Measurements from ENCODE around the gene MYZAP. TPM values are rescaled to one million over a fixed set of nuclear protein-coding genes. Genes with fewer than 3 reads are reported as not detected.

Gene MYZAP
- total RNA-seq, 1 experiment from 2014 or later, result 6.5 TPM

- no peak for DNase-seq (ENCODE audit: low spot score)
Observed at GRCh38 chr15:57696146-57696545, 104.4 kb downstream of the MYZAP start.

GRCh38 chr15:57697588-57697987 lies 105.9 kb downstream of the MYZAP start:
- DNase-seq (ENCODE audit: low spot score), result no peak

DNA sequence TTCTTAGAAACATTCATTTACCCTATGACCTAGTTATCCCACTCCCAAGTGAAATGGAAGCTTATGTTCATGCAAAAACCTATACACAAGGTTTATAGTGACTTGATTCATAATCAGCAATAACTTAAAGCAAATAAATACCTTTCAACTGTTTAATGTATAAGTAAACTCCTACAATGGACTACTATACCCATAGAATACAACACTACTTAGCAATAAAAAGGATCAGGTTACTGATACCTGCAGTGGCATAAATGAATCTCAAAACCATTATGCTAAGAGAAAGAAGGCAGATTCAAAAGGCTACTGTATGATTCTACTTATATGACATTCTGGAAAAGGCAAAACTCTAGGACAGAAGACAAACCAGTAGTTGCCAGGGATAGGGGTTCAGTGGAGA lies 106.5 kb downstream of the MYZAP start:
- no peak for DNase-seq (ENCODE audit: low spot score)

DNA sequence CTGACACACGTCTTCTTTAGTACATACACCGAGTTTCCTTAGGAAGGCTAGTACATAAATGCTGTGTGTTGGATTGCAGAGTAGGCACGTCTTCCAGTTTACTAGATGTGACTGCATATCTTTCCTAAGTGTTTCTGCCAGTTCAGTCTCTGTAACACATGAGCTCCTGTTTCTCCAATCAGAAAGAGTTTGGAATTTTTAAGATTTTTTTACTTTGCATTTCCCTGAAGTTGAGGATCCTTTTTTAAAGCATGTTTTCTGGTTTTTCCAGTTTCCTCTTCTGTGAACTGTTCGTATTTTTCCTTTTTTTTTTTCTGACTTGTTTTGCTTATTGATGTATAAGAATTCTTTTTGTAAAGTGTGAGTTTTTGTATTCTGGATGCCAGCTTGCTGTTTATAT lies 107.3 kb downstream of the MYZAP start:
- DNase-seq (ENCODE audit: low spot score), result no peak

GRCh38 chr15:57703387-57703786 lies 111.7 kb downstream of the MYZAP start:
- DNase-seq (ENCODE audit: low spot score), result peak; percentile 38

DNA sequence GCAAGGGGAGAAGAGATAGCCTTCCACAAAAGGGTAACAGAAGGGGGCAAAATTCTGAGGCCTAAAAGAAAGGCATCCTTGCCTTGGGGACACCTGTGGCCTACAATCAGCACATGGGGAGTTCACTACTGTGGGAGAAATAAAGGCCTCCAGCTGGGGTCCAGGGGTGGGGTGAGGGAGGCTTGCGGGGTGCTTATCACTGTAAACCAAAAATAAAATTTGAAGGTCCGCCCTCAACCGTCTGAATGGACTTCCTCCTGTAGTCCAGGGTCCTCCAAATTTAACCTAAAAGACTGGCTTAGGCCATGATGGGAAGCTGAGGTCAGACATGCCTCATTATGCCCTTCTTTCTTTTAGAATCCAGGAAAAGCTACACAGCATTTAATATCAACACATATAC lies 112.7 kb downstream of the MYZAP start:
- no peak for DNase-seq (ENCODE audit: low spot score)

DNA sequence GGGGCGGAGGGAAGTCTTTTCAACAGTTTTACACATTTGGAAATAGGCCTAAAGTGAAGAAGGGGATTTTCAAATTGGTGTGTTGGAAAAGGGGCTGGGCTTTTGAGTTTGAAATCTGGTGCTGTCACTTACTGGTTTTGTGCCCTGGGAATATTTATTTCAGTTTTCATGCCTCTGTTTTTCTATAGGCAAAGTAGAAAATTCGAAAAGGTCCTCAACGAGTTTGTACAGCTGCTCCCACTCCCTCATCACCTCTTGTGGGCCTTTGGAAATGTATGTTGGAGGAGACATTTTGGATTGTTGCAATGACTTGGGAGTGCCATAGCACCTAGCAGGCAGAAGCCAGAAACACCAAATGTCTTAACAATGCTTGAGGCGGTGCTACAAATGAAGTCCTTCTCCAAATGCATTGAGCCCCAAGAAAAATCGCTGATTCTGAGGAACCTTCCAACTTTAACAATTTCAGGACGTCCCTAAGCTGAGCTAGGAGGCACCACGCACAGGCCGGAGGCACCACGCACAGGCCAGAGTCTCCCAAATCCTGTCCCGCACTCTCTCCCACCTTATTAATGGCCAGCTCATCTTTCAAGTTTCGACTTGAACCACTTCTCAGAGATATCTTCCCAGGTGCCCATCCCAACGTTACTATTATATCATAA lies 114.2 kb downstream of the MYZAP start:
- no peak for DNase-seq (ENCODE audit: low spot score)

DNA sequence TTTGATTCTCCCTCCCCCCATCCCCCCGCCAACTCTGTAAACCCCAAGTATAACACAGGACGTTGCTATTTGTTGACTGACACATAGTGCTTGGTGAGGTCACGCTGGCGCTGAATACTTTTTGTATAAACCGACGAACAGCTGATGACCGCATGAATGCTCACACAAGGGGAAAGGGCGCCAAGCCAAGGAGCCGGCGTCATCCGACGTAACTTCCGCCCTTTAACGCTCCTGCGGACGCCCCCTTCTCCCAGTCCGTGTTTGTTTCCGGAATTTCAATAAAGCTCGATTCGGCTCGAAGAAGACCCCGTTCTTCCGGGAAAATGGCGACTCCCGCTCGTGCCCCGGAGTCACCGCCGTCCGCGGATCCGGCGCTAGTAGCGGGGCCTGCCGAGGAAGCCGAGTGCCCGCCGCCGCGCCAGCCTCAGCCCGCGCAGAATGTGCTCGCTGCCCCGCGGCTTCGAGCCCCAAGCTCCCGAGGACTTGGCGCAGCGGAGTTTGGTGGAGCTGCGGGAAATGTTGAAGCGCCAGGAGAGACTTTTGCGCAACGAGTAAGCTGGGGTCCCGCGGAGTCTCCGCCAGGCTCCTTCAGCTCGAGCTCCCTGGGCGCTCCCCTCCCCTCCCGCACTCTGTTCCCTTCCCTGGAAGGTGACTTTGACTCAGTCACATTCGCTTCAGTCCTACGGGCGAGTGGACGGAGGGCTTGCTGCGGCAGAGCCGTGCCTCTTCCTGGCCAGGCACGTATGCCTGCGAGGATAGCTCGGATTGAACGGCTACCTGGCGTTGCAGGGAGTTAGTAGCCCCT lies 114.9 kb downstream of the MYZAP start, which contains the start of gene POLR2M:
POLR2M (plus strand) TSS at position 310 of the 805 bp plus-strand sequence; CDS start at position 439, 129 bp downstream.
- peak; percentile 99 for DNase-seq (ENCODE audit: low spot score)

DNA sequence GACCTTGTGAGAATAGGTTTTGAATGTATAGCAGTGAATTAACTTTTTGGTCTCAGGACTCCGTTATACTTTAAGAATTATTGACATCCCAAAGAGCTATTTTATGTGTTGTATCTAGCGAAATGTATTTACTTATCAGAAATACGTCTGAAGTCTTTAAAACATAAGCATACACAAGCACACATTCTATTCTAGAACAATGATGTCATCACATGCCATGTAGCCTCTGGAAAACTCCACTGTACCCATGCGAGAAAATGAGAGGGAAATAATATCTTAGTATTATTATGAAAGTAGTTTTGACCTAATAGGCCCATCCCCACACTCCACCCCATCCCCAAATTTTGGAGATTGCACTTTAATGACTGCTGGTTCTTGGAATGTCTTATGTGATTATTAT lies 116.3 kb downstream of the MYZAP start:
- DNase-seq (ENCODE audit: low spot score), result no peak

- DNase-seq (ENCODE audit: low spot score), result no peak
Observed at GRCh38 chr15:57718309-57718708, 126.6 kb downstream of the MYZAP start.

GRCh38 chr15:57720867-57721266 lies 129.2 kb downstream of the MYZAP start:
- no peak for DNase-seq (ENCODE audit: low spot score)

DNA sequence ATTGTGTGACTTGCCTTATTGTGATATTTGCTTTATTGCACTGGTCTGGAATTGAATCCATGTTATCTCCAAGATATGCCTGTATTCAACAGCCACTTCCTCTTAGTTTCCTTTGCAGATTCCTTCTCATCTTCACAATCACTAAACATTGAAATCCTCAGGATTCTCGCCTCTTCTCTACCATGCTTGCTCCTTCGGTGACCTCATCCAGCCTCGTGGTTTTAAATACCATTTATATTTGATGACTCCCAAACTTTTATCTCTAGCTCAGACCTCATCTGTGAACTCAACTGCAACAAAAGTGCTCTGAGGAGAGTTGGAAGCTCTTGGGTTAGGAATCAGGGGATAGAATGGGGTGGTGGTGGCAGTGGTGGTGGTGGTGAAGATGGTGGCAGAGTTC lies 134.7 kb downstream of the MYZAP start:
- DNase-seq (ENCODE audit: low spot score), result no peak

- DNase-seq (ENCODE audit: low spot score), result no peak
Observed at GRCh38 chr15:57727031-57727430, 135.3 kb downstream of the MYZAP start.

DNA sequence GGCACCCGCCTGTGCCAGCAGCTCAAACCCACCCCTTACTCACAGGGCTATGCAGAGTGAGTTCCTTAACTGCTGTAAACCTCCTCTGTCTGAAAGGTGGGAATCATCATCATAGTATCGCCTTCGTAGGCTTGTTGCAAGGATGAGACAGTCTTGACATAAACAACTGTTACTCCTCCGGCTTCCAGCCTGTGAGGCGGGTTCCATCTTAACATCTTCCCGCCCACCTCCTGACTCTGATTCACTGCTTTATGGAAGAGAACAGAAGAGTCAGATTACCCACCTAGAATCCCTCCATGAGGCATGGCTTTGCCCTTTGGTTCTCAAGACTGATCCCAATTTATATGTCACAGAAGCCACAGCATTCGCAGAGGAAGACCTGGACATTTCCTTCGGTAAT lies 136.7 kb downstream of the MYZAP start:
- DNase-seq (ENCODE audit: low spot score), result no peak

- no peak for DNase-seq (ENCODE audit: low spot score)
Observed at GRCh38 chr15:57730876-57731275, 139.2 kb downstream of the MYZAP start.

DNA sequence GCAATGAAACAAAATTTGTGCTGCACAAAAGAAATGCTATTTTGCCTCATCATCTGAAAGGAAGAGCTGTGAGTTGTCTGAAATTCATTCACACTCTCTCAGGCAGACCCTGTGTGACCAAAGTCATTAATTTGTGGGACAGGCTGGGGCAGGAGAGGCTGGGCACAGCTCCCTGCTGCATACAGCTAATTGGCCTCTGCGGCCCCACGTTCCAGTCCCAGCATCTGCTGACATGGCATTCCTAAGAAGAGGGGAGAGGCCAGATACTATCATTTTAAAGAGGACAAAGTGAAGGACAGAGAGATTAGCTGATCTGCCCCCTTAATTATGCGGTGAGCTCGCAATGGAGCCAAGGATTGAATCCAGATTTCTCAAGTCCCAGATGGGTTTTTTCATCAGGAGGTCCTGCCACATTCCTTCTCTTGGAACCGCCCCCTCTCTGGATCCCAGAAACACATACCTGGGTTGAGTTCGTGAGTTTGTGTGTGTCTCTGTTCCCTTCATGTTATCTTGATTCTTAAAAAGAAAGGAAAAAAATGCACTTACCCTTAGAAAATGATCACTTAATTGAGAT lies 139.9 kb downstream of the MYZAP start:
- no peak for DNase-seq (ENCODE audit: low spot score)

- DNase-seq (ENCODE audit: low spot score), result peak; percentile 92
Observed at GRCh38 chr15:57732526-57733331, 141.0 kb downstream of the MYZAP start.

DNA sequence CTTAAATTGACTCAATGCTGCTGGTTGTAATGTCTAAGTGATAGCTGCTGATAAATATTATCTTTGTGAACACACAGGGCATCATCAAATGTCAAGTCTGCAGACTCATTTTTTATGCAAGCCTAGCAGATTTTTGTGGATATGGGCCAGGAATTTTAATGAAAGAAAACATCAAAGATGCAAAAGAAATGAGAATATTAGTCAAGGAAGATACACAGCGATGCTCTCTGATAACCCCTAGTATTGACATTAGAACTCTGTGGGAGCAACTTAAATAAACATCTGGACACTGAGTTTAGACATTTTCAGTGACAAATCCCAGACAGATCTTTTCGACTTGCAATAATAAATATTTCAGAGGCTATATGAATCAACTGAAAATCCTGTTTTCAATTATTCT lies 143.2 kb downstream of the MYZAP start:
- no peak for DNase-seq (ENCODE audit: low spot score)

All from HT-29 (cell line).